WTC11 (cell line): Measurements from ENCODE around the gene MMP26. TPM values are rescaled to one million over a fixed set of nuclear protein-coding genes. Genes with fewer than 3 reads are reported as not detected.

Source experiments
- ATAC-seq: fragments of 200-7000 bp; cut with Tn5 transposase; 2 replicates; pipeline ENCODE4 v1.10.0; 2021; ENCODE audit warnings: mild to moderate bottlenecking, moderate library complexity
- CTCF ChIA-PET: fragments of 300-600 bp; sonication (Branson Sonifier 250); formaldehyde crosslinking; loops from one replicate; lab custom pipeline; 2021; ENCODE audit warnings: antibody characterized with exemption; lab: Charles Lee
- POLR2A ChIA-PET: fragments of 350-600 bp; sonication (Branson Sonifier 250); formaldehyde crosslinking; loops from one replicate; lab custom pipeline; 2021; ENCODE audit warnings: antibody characterized with exemption; lab: Charles Lee
- DNase-seq: peaks from one replicate; pipeline ENCODE4 v3.0.0; 2021; ENCODE audit warnings: low spot score
- H3K27ac Mint-ChIP-seq: 2 replicates; pipeline ENCODE4 v1.8.0; 2021; ENCODE audit warnings: mixed read lengths
- H3K27me3 Mint-ChIP-seq: 2 replicates; pipeline ENCODE4 v1.8.0; 2021; ENCODE audit warnings: low read depth, mild to moderate bottlenecking, moderate library complexity, mixed read lengths
- H3K36me3 Mint-ChIP-seq: 2 replicates; pipeline ENCODE4 v1.8.0; 2021; ENCODE audit warnings: mixed read lengths
- H3K4me1 Mint-ChIP-seq: 2 replicates; pipeline ENCODE4 v1.8.0; 2022; ENCODE audit warnings: mixed read lengths
- H3K4me3 Mint-ChIP-seq: 2 replicates; pipeline ENCODE4 v1.8.0; 2021; ENCODE audit warnings: mild to moderate bottlenecking, moderate library complexity, mixed read lengths
- H3K9me3 Mint-ChIP-seq: 2 replicates; pipeline ENCODE4 v1.8.0; 2021; ENCODE audit warnings: mixed read lengths
- ATF1 ChIP-seq: sonication (generic); formaldehyde crosslinking; IDR thresholded peaks from 2 replicates; pipeline ENCODE4 v1.8.1; 2023; ENCODE audit warnings: mild to moderate bottlenecking, moderate library complexity, missing genetic modification reagents
- CBFB ChIP-seq: sonication (generic); formaldehyde crosslinking; IDR thresholded peaks from 2 replicates; pipeline ENCODE4 v1.8.1; 2022; ENCODE audit warnings: mild to moderate bottlenecking, low read depth, missing genetic modification reagents
- CREM ChIP-seq: sonication (generic); formaldehyde crosslinking; IDR thresholded peaks from 2 replicates; pipeline ENCODE4 v1.8.1; 2022; ENCODE audit warnings: mild to moderate bottlenecking, missing genetic modification reagents, moderate library complexity
- ERG ChIP-seq: fragments of 250-450 bp; sonication (Bioruptor Pico); IDR thresholded peaks from 2 replicates; pipeline ENCODE4 v1.8.0; 2021; ENCODE audit warnings: mild to moderate bottlenecking
- GABPB1 ChIP-seq: sonication (generic); formaldehyde crosslinking; IDR thresholded peaks from 2 replicates; pipeline ENCODE4 v1.8.1; 2023; ENCODE audit warnings: mild to moderate bottlenecking, missing genetic modification reagents
- GTF2I ChIP-seq: fragments of 250-450 bp; sonication (Bioruptor Pico); conservative IDR thresholded peaks from 2 replicates; pipeline ENCODE4 v1.4.0; 2021; ENCODE audit warnings: mild to moderate bottlenecking
- MLX ChIP-seq: sonication (generic); formaldehyde crosslinking; IDR thresholded peaks from 2 replicates; pipeline ENCODE4 v1.8.1; 2023; ENCODE audit warnings: mild to moderate bottlenecking, missing genetic modification reagents, moderate library complexity
- MXD4 ChIP-seq: fragments of 250-450 bp; sonication (Bioruptor Pico); IDR thresholded peaks from 2 replicates; pipeline ENCODE4 v1.8.0; 2021; ENCODE audit warnings: mild to moderate bottlenecking, moderate library complexity, borderline replicate concordance
- NFE2L1 ChIP-seq: sonication (generic); formaldehyde crosslinking; IDR thresholded peaks from 2 replicates; pipeline ENCODE4 v1.8.1; 2023; ENCODE audit warnings: missing genetic modification reagents
- NR2C2 ChIP-seq: sonication (generic); formaldehyde crosslinking; IDR thresholded peaks from 2 replicates; pipeline ENCODE4 v1.8.0; 2022; ENCODE audit warnings: mild to moderate bottlenecking, missing genetic modification reagents
- RELA ChIP-seq: sonication (generic); formaldehyde crosslinking; IDR thresholded peaks from 2 replicates; pipeline ENCODE4 v1.8.1; 2022; ENCODE audit warnings: missing genetic modification reagents, mild to moderate bottlenecking, borderline replicate concordance
- SMAD3 ChIP-seq: sonication (generic); formaldehyde crosslinking; IDR thresholded peaks from 2 replicates; pipeline ENCODE4 v1.8.0; 2022; ENCODE audit warnings: missing genetic modification reagents, mild to moderate bottlenecking, borderline replicate concordance
- SP1 ChIP-seq: sonication (generic); formaldehyde crosslinking; conservative IDR thresholded peaks from 2 replicates; pipeline ENCODE4 v1.8.1; 2022; ENCODE audit warnings: missing genetic modification reagents
- ZNF138 ChIP-seq: sonication (generic); formaldehyde crosslinking; conservative IDR thresholded peaks from 2 replicates; pipeline ENCODE4 v1.8.1; 2022; ENCODE audit warnings: mild to moderate bottlenecking, moderate library complexity, missing genetic modification reagents
- ZNF219 ChIP-seq: sonication (generic); formaldehyde crosslinking; IDR thresholded peaks from 2 replicates; pipeline ENCODE4 v1.8.0; 2023; ENCODE audit warnings: missing genetic modification reagents, mild to moderate bottlenecking, borderline replicate concordance
- ZNF232 ChIP-seq: sonication (generic); formaldehyde crosslinking; IDR thresholded peaks from 2 replicates; pipeline ENCODE4 v1.8.0; 2022; ENCODE audit warnings: mild to moderate bottlenecking, missing genetic modification reagents
- ZNF423 ChIP-seq: fragments of 250-450 bp; sonication (Bioruptor Pico); IDR thresholded peaks from 2 replicates; pipeline ENCODE4 v2.1.2; 2022; ENCODE audit warnings: mild to moderate bottlenecking, moderate library complexity
- total RNA-seq: library from RNA; stranded (reverse); gene quantifications from 3 replicates; pipeline ENCODE4 v1.2.3, GENCODE V29; 2021
- TF ChIP-seq, protein P1 (sequence below): sonication (generic); formaldehyde crosslinking; IDR thresholded peaks from 2 replicates; pipeline ENCODE4 v1.8.0; 2023; ENCODE audit warnings: mild to moderate bottlenecking, missing genetic modification reagents
- TF ChIP-seq, protein P2 (sequence below): sonication (generic); formaldehyde crosslinking; IDR thresholded peaks from 2 replicates; pipeline ENCODE4 v1.8.0; 2022; ENCODE audit warnings: missing genetic modification reagents
- TF ChIP-seq, protein P3 (sequence below): fragments of 250-450 bp; sonication (Bioruptor Pico); IDR thresholded peaks from 2 replicates; pipeline ENCODE4 v1.9.0; 2021; ENCODE audit warnings: moderate library complexity, mild to moderate bottlenecking, inconsistent platforms, borderline replicate concordance
- TF ChIP-seq, protein P4 (sequence below): sonication (generic); formaldehyde crosslinking; IDR thresholded peaks from 2 replicates; pipeline ENCODE4 v1.8.1; 2023; ENCODE audit warnings: mild to moderate bottlenecking, moderate library complexity, missing genetic modification reagents
- TF ChIP-seq, protein P5 (sequence below): sonication (generic); formaldehyde crosslinking; conservative IDR thresholded peaks from 2 replicates; pipeline ENCODE4 v1.8.1; 2022; ENCODE audit warnings: mild to moderate bottlenecking, missing genetic modification reagents

The MMP26 gene
- total RNA-seq, 1 experiment from 2014 or later: not detected

DNA sequence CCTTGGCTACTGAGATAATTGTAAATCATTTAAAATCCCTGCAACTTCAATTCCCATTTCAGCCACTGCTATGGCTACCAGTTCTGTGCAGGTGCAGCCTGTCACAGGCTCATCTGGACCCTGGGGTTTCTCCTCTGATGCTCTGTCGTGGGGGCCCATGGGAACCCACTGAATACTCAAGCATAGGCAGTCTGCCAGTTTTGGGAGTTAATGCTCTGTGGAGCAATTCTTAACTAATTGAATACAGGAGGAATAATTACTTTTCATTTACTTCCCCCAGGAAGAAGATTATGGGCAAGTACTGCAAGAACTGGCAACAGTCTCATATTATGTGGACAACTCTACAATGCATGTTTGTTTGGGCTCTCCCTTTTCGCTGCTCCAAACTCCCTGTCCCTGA, 32.8 kb upstream of the MMP26 start:
- no peak for DNase-seq
- ChIA-PET CTCF (no interaction called here), POLR2A (no interaction called here)
- peaks cover 5% of the 10 kb centered on the region for H3K4me1 Mint-ChIP-seq
- ATAC-seq: no peak
- no peaks in the 10 kb centered on the region for H3K27me3 Mint-ChIP-seq
- H3K9me3 Mint-ChIP-seq: no peaks in the 10 kb centered on the region
- H3K27ac Mint-ChIP-seq: no peak overlapping the region
- TF ChIP-seq CBFB (CRISPR knock-in tag) (no peak), MLX (CRISPR knock-in tag) (no peak), SP1 (CRISPR knock-in tag) (no peak), GABPB1 (CRISPR knock-in tag) (no peak), MXD4 (no peak), RELA (CRISPR knock-in tag) (no peak), ERG (CRISPR knock-in tag) (no peak), SMAD3 (no peak), ZNF138 (no peak)
- TF ChIP-seq, protein P1, sequence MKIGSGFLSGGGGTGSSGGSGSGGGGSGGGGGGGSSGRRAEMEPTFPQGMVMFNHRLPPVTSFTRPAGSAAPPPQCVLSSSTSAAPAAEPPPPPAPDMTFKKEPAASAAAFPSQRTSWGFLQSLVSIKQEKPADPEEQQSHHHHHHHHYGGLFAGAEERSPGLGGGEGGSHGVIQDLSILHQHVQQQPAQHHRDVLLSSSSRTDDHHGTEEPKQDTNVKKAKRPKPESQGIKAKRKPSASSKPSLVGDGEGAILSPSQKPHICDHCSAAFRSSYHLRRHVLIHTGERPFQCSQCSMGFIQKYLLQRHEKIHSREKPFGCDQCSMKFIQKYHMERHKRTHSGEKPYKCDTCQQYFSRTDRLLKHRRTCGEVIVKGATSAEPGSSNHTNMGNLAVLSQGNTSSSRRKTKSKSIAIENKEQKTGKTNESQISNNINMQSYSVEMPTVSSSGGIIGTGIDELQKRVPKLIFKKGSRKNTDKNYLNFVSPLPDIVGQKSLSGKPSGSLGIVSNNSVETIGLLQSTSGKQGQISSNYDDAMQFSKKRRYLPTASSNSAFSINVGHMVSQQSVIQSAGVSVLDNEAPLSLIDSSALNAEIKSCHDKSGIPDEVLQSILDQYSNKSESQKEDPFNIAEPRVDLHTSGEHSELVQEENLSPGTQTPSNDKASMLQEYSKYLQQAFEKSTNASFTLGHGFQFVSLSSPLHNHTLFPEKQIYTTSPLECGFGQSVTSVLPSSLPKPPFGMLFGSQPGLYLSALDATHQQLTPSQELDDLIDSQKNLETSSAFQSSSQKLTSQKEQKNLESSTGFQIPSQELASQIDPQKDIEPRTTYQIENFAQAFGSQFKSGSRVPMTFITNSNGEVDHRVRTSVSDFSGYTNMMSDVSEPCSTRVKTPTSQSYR (CRISPR knock-in tag): no peak
- TF ChIP-seq, protein P2, sequence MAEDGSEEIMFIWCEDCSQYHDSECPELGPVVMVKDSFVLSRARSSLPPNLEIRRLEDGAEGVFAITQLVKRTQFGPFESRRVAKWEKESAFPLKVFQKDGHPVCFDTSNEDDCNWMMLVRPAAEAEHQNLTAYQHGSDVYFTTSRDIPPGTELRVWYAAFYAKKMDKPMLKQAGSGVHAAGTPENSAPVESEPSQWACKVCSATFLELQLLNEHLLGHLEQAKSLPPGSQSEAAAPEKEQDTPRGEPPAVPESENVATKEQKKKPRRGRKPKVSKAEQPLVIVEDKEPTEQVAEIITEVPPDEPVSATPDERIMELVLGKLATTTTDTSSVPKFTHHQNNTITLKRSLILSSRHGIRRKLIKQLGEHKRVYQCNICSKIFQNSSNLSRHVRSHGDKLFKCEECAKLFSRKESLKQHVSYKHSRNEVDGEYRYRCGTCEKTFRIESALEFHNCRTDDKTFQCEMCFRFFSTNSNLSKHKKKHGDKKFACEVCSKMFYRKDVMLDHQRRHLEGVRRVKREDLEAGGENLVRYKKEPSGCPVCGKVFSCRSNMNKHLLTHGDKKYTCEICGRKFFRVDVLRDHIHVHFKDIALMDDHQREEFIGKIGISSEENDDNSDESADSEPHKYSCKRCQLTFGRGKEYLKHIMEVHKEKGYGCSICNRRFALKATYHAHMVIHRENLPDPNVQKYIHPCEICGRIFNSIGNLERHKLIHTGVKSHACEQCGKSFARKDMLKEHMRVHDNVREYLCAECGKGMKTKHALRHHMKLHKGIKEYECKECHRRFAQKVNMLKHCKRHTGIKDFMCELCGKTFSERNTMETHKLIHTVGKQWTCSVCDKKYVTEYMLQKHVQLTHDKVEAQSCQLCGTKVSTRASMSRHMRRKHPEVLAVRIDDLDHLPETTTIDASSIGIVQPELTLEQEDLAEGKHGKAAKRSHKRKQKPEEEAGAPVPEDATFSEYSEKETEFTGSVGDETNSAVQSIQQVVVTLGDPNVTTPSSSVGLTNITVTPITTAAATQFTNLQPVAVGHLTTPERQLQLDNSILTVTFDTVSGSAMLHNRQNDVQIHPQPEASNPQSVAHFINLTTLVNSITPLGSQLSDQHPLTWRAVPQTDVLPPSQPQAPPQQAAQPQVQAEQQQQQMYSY (CRISPR knock-in tag): no peak
- TF ChIP-seq, protein P3, sequence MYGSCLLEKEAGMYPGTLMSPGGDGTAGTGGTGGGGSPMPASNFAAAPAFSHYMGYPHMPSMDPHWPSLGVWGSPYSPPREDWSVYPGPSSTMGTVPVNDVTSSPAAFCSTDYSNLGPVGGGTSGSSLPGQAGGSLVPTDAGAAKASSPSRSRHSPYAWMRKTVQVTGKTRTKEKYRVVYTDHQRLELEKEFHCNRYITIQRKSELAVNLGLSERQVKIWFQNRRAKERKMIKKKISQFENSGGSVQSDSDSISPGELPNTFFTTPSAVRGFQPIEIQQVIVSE (CRISPR knock-in tag): no peak
- TF ChIP-seq, protein P4, sequence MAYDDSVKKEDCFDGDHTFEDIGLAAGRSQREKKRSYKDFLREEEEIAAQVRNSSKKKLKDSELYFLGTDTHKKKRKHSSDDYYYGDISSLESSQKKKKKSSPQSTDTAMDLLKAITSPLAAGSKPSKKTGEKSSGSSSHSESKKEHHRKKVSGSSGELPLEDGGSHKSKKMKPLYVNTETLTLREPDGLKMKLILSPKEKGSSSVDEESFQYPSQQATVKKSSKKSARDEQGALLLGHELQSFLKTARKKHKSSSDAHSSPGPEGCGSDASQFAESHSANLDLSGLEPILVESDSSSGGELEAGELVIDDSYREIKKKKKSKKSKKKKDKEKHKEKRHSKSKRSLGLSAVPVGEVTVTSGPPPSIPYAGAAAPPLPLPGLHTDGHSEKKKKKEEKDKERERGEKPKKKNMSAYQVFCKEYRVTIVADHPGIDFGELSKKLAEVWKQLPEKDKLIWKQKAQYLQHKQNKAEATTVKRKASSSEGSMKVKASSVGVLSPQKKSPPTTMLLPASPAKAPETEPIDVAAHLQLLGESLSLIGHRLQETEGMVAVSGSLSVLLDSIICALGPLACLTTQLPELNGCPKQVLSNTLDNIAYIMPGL (CRISPR knock-in tag): no peak
- TF ChIP-seq, protein P5, sequence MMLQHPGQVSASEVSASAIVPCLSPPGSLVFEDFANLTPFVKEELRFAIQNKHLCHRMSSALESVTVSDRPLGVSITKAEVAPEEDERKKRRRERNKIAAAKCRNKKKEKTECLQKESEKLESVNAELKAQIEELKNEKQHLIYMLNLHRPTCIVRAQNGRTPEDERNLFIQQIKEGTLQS: no peak
- no peaks in the 10 kb centered on the region for H3K36me3 Mint-ChIP-seq
- no peak overlapping the region for H3K4me3 Mint-ChIP-seq

GRCh38 chr11:4672470-4672869, 32.1 kb upstream of the MMP26 start:
- Mint-ChIP-seq H3K36me3 (no peaks in the 10 kb centered on the region), H3K27me3 (no peaks in the 10 kb centered on the region), H3K4me3 (no peak overlapping the region), H3K27ac (no peak overlapping the region), H3K9me3 (no peaks in the 10 kb centered on the region), H3K4me1 (peaks cover 5% of the 10 kb centered on the region)
- DNase-seq (no peak), ATAC-seq (no peak)
- POLR2A ChIA-PET: no interaction called here
- CTCF ChIA-PET: no interaction called here
- TF ChIP-seq RELA (CRISPR knock-in tag) (no peak), ATF1 (no peak), ZNF232 (CRISPR knock-in tag) (no peak), NFE2L1 (no peak), CBFB (CRISPR knock-in tag) (no peak), GTF2I (no peak), NR2C2 (CRISPR knock-in tag) (no peak), CREM (no peak), ERG (CRISPR knock-in tag) (no peak), ZNF219 (CRISPR knock-in tag) (no peak), ZNF423 (CRISPR knock-in tag) (no peak)
- TF ChIP-seq, protein P5: no peak
